Measurements from ENCODE around the gene ROBO4. TPM values are rescaled to one million over a fixed set of nuclear protein-coding genes. Genes with fewer than 3 reads are reported as not detected.

ROBO4 gene
- total RNA-seq, 2 experiments from 2014 or later, result not detected

- no peaks in the 10 kb centered on the region for H3K9me2 ChIP-seq (ENCODE audit: insufficient read depth, low read length)
- H3K4me2 ChIP-seq (ENCODE audit: low read length), result no peak overlapping the region
- H3K27ac ChIP-seq (ENCODE audit: low read depth, low read length, poor library complexity, severe bottlenecking), result no peak overlapping the region
- no TSS peak for BruUV-seq (replicated peaks)
- CTCF ChIA-PET (ENCODE audit: unreplicated experiment), result no interaction called here
- H4K20me1 ChIP-seq (ENCODE audit: insufficient read depth, low read length), result no peaks in the 10 kb centered on the region
- H2AFZ ChIP-seq (ENCODE audit: low read length), result no peak overlapping the region
- H3K4me1 ChIP-seq (ENCODE audit: insufficient read depth, low read length, poor library complexity, severe bottlenecking), result no peaks in the 10 kb centered on the region
- no peaks in the 10 kb centered on the region for H3K79me2 ChIP-seq (ENCODE audit: insufficient read depth, low read depth, low read length)
- TF ChIP-seq EZH2phosphoT487 (IDR thresholded peaks at IDR 0.05; ENCODE audit: borderline replicate concordance, low read depth, low read length), result no peak
- no peak for TF ChIP-seq CTCF (conservative IDR thresholded peaks at IDR 0.05; ENCODE audit: low read length)
- H3K4me3 ChIP-seq (ENCODE audit: low read depth, low read length, poor library complexity, severe bottlenecking), result no peak overlapping the region
- intact Hi-C loops (cut with micrococcal nuclease; ENCODE audit: unreplicated experiment), result no loop called here
- DNase-seq (ENCODE audit: low spot score), result no peak
- no peaks in the 10 kb centered on the region for H3K36me3 ChIP-seq (ENCODE audit: insufficient read depth, low read length)
- no peaks in the 10 kb centered on the region for H3K9me3 ChIP-seq (ENCODE audit: low read length)
- POLR2A ChIA-PET, result no interaction called here
Observed at GRCh38 chr11:124902616-124903015, 5.0 kb upstream of the ROBO4 start.

GRCh38 chr11:124900464-124900863 is 2.8 kb upstream of the ROBO4 start:
- Histone ChIP-seq H3K27ac (ENCODE audit: low read depth, low read length, poor library complexity, severe bottlenecking) (no peak overlapping the region), H2AFZ (ENCODE audit: low read length) (no peak overlapping the region), H3K4me2 (ENCODE audit: low read length) (no peak overlapping the region), H4K20me1 (ENCODE audit: insufficient read depth, low read length) (no peaks in the 10 kb centered on the region), H3K4me1 (ENCODE audit: insufficient read depth, low read length, poor library complexity, severe bottlenecking) (no peaks in the 10 kb centered on the region), H3K9me3 (ENCODE audit: low read length) (no peaks in the 10 kb centered on the region), H3K36me3 (ENCODE audit: insufficient read depth, low read length) (no peaks in the 10 kb centered on the region), H3K9me2 (ENCODE audit: insufficient read depth, low read length) (no peaks in the 10 kb centered on the region), H3K4me3 (ENCODE audit: low read depth, low read length, poor library complexity, severe bottlenecking) (no peak overlapping the region), H3K79me2 (ENCODE audit: insufficient read depth, low read depth, low read length) (no peaks in the 10 kb centered on the region)
- ChIA-PET POLR2A (no interaction called here), CTCF (ENCODE audit: unreplicated experiment) (no interaction called here)
- BruUV-seq (replicated peaks), result no TSS peak
- no peak for TF ChIP-seq EZH2phosphoT487 (IDR thresholded peaks at IDR 0.05; ENCODE audit: borderline replicate concordance, low read depth, low read length)
- no peak for TF ChIP-seq CTCF (conservative IDR thresholded peaks at IDR 0.05; ENCODE audit: low read length)
- intact Hi-C loops (cut with micrococcal nuclease; ENCODE audit: unreplicated experiment), result no loop called here
- DNase-seq (ENCODE audit: low spot score), result no peak

GRCh38 chr11:124899383-124900145 is 1.9 kb upstream of the ROBO4 start:
- intact Hi-C loops (cut with micrococcal nuclease; ENCODE audit: unreplicated experiment), result no loop called here
- H3K9me3 ChIP-seq (ENCODE audit: low read length), result no peaks in the 10 kb centered on the region

More at GRCh38 chr11:124899383-124900145, 1.9 kb upstream of the ROBO4 start:
- H3K9me2 ChIP-seq (ENCODE audit: insufficient read depth, low read length), result no peaks in the 10 kb centered on the region
- no TSS peak for BruUV-seq (replicated peaks)
- H3K36me3 ChIP-seq (ENCODE audit: insufficient read depth, low read length), result no peaks in the 10 kb centered on the region
- no peak overlapping the region for H3K27ac ChIP-seq (ENCODE audit: low read depth, low read length, poor library complexity, severe bottlenecking)
- H3K4me1 ChIP-seq (ENCODE audit: insufficient read depth, low read length, poor library complexity, severe bottlenecking), result no peaks in the 10 kb centered on the region
- ChIA-PET CTCF (ENCODE audit: unreplicated experiment) (no interaction called here), POLR2A (no interaction called here)
- no peak overlapping the region for H3K4me2 ChIP-seq (ENCODE audit: low read length)
- no peaks in the 10 kb centered on the region for H3K79me2 ChIP-seq (ENCODE audit: insufficient read depth, low read depth, low read length)
- no peak overlapping the region for H3K4me3 ChIP-seq (ENCODE audit: low read depth, low read length, poor library complexity, severe bottlenecking)
- no peaks in the 10 kb centered on the region for H4K20me1 ChIP-seq (ENCODE audit: insufficient read depth, low read length)
- DNase-seq (ENCODE audit: low spot score), result no peak
- H2AFZ ChIP-seq (ENCODE audit: low read length), result no peak overlapping the region
- no peak for TF ChIP-seq CTCF (conservative IDR thresholded peaks at IDR 0.05; ENCODE audit: low read length)
- TF ChIP-seq EZH2phosphoT487 (IDR thresholded peaks at IDR 0.05; ENCODE audit: borderline replicate concordance, low read depth, low read length), result no peak

Data from OCI-LY7 (cell line).